PC-3 (cell line): ENCODE results near the gene ANK3. TPM values are rescaled to one million over a fixed set of nuclear protein-coding genes. Genes with fewer than 3 reads are reported as not detected.
A peak's percentile ranks its signal among the peaks of the same experiment; 100 is the strongest.

Source experiments
- ATAC-seq: fragments of 200-7000 bp; cut with Tn5 transposase; 2 replicates; pipeline ENCODE4 v1.9.1; 2020; ENCODE audit warnings: mild to moderate bottlenecking, moderate library complexity
- BruUV-seq: library from RNA; stranded (reverse); fragments of 400-500 nt; replicated peaks from 2 replicates; lab custom pipeline; 2021; lab: Mats Ljungman, UMichigan
- CTCF ChIA-PET: fragments of 300-600 bp; sonication (Branson Sonifier 250); formaldehyde crosslinking; loops from one replicate; lab custom pipeline; 2022; ENCODE audit warnings: antibody characterized with exemption; lab: Charles Lee
- POLR2A ChIA-PET: fragments of 300-600 bp; sonication (Branson Sonifier 250); formaldehyde crosslinking; loops from one replicate; lab custom pipeline; 2022; ENCODE audit warnings: antibody characterized with exemption; ENCODE audit not compliant: unreplicated experiment; lab: Charles Lee
- DNase-seq: peaks from one replicate; pipeline ENCODE4 v3.0.0-alpha.2; 2015
- H2AFZ ChIP-seq: fragments of 300-600 bp; sonication (generic); 2 replicates; pipeline ENCODE4 v1.6.0; 2016; ENCODE audit warnings: antibody characterized with exemption, low read length
- H3F3A ChIP-seq: fragments of 300-600 bp; sonication (generic); one replicate; pipeline ENCODE4 v1.6.0; 2017; ENCODE audit warnings: antibody characterized with exemption, low read length, control low read depth, mild to moderate bottlenecking; ENCODE audit not compliant: unreplicated experiment
- H3K27ac ChIP-seq: fragments of 300-600 bp; sonication (generic); 2 replicates; pipeline ENCODE4 v1.5.1; 2016; ENCODE audit warnings: mild to moderate bottlenecking, low read length
- H3K27me3 ChIP-seq: fragments of 300-600 bp; sonication (generic); 2 replicates; pipeline ENCODE4 v1.6.1; 2016; ENCODE audit warnings: low read length, mixed read lengths
- H3K36me3 ChIP-seq: fragments of 300-600 bp; sonication (generic); 2 replicates; pipeline ENCODE4 v1.6.1; 2016; ENCODE audit warnings: low read depth, mixed run types, low read length, mixed read lengths
- H3K4me1 ChIP-seq: fragments of 300-600 bp; sonication (generic); 2 replicates; pipeline ENCODE4 v1.5.1; 2016; ENCODE audit warnings: low read length; ENCODE audit not compliant: insufficient read depth
- H3K4me2 ChIP-seq: fragments of 300-600 bp; sonication (generic); 2 replicates; pipeline ENCODE4 v1.6.0; 2016; ENCODE audit warnings: low read length
- H3K4me3 ChIP-seq: fragments of 300-600 bp; sonication (generic); 2 replicates; pipeline ENCODE4 v1.5.1; 2016; ENCODE audit warnings: mild to moderate bottlenecking, low read length, mixed read lengths
- H3K79me2 ChIP-seq: fragments of 300-600 bp; sonication (generic); 2 replicates; pipeline ENCODE4 v1.6.1; 2017; ENCODE audit warnings: low read length, mixed read lengths
- H3K9ac ChIP-seq: fragments of 300-600 bp; sonication (generic); 2 replicates; pipeline ENCODE4 v1.6.0; 2016; ENCODE audit warnings: mild to moderate bottlenecking, low read length
- H3K9me2 ChIP-seq: fragments of 300-600 bp; sonication (generic); replicated peaks from 2 replicates; pipeline ENCODE4 v1.6.1; 2016; ENCODE audit warnings: mixed run types, low read length, mixed read lengths
- H3K9me3 ChIP-seq: fragments of 300-600 bp; sonication (generic); 2 replicates; pipeline ENCODE4 v1.6.1; 2016; ENCODE audit warnings: low read length, mixed read lengths
- H4K20me1 ChIP-seq: fragments of 300-600 bp; sonication (generic); 2 replicates; pipeline ENCODE4 v1.6.1; 2016; ENCODE audit warnings: low read length, mixed read lengths
- CTCF ChIP-seq: fragments of 300-600 bp; sonication (generic); conservative IDR thresholded peaks from 2 replicates; pipeline ENCODE4 v1.5.1; 2017; ENCODE audit warnings: antibody characterized with exemption, low read depth, mild to moderate bottlenecking, low read length
- EZH2 ChIP-seq: fragments of 300-600 bp; sonication (generic); IDR thresholded peaks from one replicate; pipeline ENCODE4 v1.6.1; 2017; ENCODE audit warnings: antibody characterized with exemption, mild to moderate bottlenecking, low read length; ENCODE audit not compliant: unreplicated experiment
- EZH2phosphoT487 ChIP-seq: fragments of 300-600 bp; sonication (generic); IDR thresholded peaks from 2 replicates; pipeline ENCODE4 v1.6.1; 2018; ENCODE audit warnings: mild to moderate bottlenecking, antibody characterized with exemption, low read length, borderline replicate concordance
- intact Hi-C: fragments of 100-400 bp; cut with micrococcal nuclease; formaldehyde crosslinking; loops from 2 replicates; pipeline ENCODE4 v1.9.0; 2023
- total RNA-seq: library from RNA; depleted of rRNA; stranded (reverse); fragments of >200 nt; gene quantifications from 2 replicates; pipeline ENCODE4 v1.2.3, GENCODE V29; 2014

ANK3 gene
- total RNA-seq, 1 experiment from 2014 or later, result 29.5 TPM

GRCh38 chr10:60237977-60238758, 151.5 kb downstream of the ANK3 start:
- 0 out of 2 replicates have a peak overlapping the region, but pooled peaks have one; percentile 3 for H3K27ac ChIP-seq
- TF ChIP-seq CTCF (peak; percentile 96), EZH2 (no peak)
- intact Hi-C loops, result loop anchor here (1.0 to 2.0 kb wide), 7 partner anchors 45 to 409 kb away; no protein-coding TSS in a partner anchor
- no peaks in the 10 kb centered on the region for H3K79me2 ChIP-seq
- H3K9ac ChIP-seq, result peak overlapping the region; percentile 14; the same call in 1 of the 2 replicates
- CTCF ChIA-PET, result interaction anchor here (0.6 to 2.2 kb wide), 12 partner anchors 46 to 338 kb away, joined by 3 to 16 read pairs (median 5); no protein-coding TSS in a partner anchor
- H3K4me1 ChIP-seq, result peaks cover 25% of the 10 kb centered on the region
- peak; percentile 99 for ATAC-seq
- no TSS peak for BruUV-seq
- peak overlapping the region; percentile 88 for H3K4me2 ChIP-seq
- H3K9me3 ChIP-seq, result no peaks in the 10 kb centered on the region
- no peaks in the 10 kb centered on the region for H3K27me3 ChIP-seq
- H2AFZ ChIP-seq, result peak overlapping the region; percentile 66
- DNase-seq, result peak; percentile 89
- peak overlapping the region; percentile 66 for H3K4me3 ChIP-seq
- POLR2A ChIA-PET, result interaction anchor here (0.5 kb wide), 1 partner anchor 9 kb away, joined by 3 read pairs; no protein-coding TSS in a partner anchor
- no peaks in the 10 kb centered on the region for H3K36me3 ChIP-seq
- H3F3A ChIP-seq, result no peaks in the 10 kb centered on the region
- no peaks in the 10 kb centered on the region for H4K20me1 ChIP-seq
- H3K9me2 ChIP-seq, result no peaks in the 10 kb centered on the region

GRCh38 chr10:60236869-60237524, 152.7 kb downstream of the ANK3 start:
- BruUV-seq, result no TSS peak
- ChIA-PET POLR2A (no interaction called here), CTCF (interaction anchor here (2.2 kb wide), 1 partner anchor 197 kb away, joined by 16 read pairs; no protein-coding TSS in a partner anchor)
- H3K4me3 ChIP-seq, result no peak overlapping the region
- no peaks in the 10 kb centered on the region for H3K36me3 ChIP-seq
- no peak for DNase-seq
- H3K4me1 ChIP-seq, result peaks cover 25% of the 10 kb centered on the region
- no peak for ATAC-seq
- no peaks in the 10 kb centered on the region for H4K20me1 ChIP-seq
- no peak overlapping the region for H3K27ac ChIP-seq
- H3K9me2 ChIP-seq, result no peaks in the 10 kb centered on the region
- no peaks in the 10 kb centered on the region for H3K79me2 ChIP-seq
- no peaks in the 10 kb centered on the region for H3K27me3 ChIP-seq
- no peak for TF ChIP-seq CTCF
- no peak for TF ChIP-seq EZH2
- no peak for TF ChIP-seq EZH2phosphoT487
- H3K9ac ChIP-seq, result no peak overlapping the region
- intact Hi-C loops, result no loop called here
- no peak overlapping the region for H3K4me2 ChIP-seq
- no peaks in the 10 kb centered on the region for H3K9me3 ChIP-seq
- no peaks in the 10 kb centered on the region for H3F3A ChIP-seq
- H2AFZ ChIP-seq, result no peak overlapping the region
